ENCODE results near the gene SEC16B.

Gene SEC16B

DNA sequence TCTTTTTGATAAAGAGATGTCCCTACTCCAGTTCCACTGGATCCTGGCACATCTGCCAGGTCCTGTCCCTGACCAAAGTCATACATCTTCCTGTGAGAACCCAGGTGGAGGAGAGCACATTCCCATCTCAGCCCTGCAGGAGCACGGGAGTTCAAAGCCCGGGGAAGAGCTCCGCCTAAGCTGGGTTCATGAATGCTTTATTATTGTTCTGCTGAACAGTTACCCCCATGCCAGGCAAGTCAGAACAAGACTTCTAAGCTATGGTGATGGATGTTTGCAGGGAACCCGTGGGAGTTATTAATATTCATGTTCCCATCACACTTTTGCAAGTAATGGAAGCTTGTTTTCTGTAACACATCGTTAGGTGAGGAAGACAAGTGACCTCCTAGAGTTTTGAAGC, 62.9 kb downstream of the SEC16B start:
- no peak for DNase-seq (ENCODE audit: low spot score)

DNA sequence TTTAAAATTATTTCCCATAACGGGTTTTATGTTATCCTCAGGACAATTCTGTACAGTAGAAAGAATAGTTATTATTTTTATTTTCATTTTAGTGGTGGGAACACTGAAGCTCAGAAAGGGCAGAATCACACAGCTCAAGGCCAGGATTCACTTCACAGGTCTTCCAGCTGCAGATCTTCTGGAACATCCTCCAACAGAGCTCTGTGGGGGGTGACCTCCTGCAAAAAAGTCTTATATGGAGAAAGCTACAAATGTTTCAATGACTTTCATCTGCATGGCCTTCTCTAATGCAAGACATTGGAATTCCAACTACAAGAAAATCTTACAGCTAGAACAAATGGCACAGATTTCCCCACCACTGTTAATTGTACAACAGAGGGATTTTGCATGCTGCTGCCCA, 64.2 kb downstream of the SEC16B start:
- no peak for DNase-seq (ENCODE audit: low spot score)

DNA sequence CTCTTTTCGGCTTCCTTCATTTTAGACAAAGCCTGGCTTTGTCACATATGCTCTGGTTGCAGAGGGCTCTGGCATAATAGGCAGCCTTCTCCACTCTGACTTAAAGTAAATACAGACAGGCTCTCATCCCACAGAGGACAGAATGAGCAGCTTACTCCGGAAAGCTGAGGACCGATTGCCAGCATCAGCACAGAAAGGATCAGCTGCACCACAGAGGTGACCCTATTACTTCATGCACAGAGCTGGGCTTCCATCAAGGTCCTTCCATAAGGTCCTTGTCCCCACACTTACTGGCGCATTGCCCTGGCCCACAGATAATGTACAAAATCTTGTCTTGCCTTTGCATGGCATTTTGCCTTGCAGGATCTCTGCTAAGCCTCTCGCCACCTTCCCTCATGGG, 67.6 kb downstream of the SEC16B start:
- DNase-seq (ENCODE audit: low spot score), result no peak

DNA sequence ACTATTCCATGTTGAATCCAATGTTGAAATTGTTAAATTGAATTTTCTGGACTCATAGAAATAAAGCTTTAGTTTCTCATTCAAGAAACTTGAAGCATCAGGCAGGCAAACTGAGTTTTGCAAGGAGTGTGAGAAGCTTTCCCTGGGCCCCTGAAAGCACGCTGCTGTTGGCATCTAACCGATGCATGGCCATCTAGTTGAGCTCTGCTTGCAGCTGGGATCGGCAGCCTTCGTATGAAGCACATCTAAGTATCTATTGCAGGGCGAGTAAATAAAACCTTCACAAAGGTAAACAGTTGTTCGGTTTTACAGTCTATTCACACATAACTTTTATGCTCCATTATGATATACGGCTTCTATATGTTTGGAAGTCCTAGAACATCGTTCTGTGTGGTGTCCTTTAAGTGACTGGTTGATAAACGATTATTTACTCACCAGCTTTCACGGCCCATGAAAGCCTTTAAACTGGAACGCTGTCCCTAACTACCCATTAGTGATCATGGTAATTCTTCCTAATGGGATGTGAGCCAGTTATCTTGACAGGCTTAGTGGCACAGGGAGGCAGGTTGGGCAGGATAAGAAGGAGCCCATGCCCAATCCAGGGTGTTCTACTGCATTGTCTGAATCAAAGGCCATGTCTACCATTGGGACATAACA, 71.7 kb downstream of the SEC16B start:
- no peak for DNase-seq (ENCODE audit: low spot score)

DNA sequence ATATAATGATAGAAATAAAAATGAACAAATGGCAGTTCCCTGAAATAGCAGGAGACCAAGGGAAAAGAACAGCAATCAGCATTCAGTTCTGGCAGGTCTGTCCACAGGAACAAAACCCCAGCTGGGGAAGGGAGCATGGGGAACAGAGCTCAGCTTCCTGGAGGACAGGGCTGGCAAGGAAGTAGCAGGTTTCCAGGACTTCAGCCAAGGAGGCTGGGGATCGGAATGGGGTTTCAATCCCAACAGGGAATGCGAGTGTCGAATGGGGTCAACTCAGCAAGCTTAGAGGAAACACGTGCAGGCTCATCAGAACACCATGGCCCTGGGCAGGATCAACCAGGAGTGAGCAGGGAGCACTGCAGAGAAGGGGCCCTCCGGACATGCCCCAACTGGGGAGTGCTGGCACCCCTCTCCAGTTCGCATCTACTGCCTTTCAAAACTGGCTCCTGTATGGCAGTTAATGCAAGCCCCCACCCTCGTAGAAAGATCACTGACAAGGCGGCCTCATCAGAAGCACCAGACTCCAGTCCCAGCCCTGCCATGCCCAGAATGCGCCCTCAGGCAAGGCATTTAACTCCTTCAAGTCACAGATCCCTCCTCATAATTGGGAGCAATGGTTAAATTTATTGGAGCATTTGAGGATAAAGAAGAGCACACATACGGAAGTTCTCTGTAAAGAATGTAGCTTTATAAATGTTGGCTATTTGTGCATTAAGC, 72.4 kb downstream of the SEC16B start:
- DNase-seq (ENCODE audit: low spot score), result no peak
